Stimulated activated CD8-positive, alpha-beta memory T cell treated with anti-CD3 and anti-CD28 coated beads, Interleukin-4, amount 100 ng/mL, for 48 hours (primary cell): ENCODE results near the gene SPATC1L.
A peak's percentile ranks its signal among the peaks of the same experiment; 100 is the strongest.

Source experiments
- DNase-seq: peaks from one replicate; pipeline ENCODE4 v3.0.0-alpha.2; 2020

Gene SPATC1L

GRCh38 chr21:46118316-46119143 lies 65.7 kb downstream of the SPATC1L start:
- no peak for DNase-seq

GRCh38 chr21:46117586-46118315 lies 66.5 kb downstream of the SPATC1L start:
- DNase-seq: no peak

GRCh38 chr21:46116776-46117585 lies 67.3 kb downstream of the SPATC1L start:
- no peak for DNase-seq

DNA sequence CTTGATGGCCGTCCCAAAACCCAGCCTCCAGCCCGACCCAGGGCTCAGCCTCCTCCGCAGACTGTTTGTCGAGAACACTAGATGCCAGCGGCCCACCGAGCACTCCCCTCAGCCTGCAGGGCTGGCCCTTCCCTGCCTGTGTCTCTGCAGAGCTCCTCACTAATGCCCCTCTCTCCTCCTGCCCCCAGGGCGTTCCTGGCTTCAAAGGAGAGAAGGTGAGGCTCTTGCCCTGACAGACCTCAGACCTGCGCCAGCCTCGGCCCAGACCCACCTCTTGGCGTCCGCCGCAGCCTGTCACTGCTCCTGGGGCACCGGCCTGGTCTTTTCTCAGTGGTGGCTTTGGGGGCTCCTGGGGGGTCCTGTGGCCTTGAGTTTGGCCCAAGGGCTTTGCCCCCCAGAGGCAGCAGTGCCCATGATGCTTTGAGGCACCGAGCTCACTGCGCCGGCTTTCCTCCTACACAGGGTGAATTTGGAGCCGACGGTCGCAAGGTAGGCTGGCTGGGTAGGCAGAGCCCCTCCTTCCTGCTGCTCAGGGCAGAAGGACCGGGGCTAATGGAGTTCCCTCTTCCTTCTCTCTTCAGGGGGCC lies 68.0 kb downstream of the SPATC1L start:
- DNase-seq: no peak

- no peak for DNase-seq
Measured at GRCh38 chr21:46115441-46116188, 68.6 kb downstream of the SPATC1L start.

GRCh38 chr21:46114963-46115362 lies 69.3 kb downstream of the SPATC1L start:
- DNase-seq: no peak

GRCh38 chr21:46113497-46114176 lies 70.6 kb downstream of the SPATC1L start:
- DNase-seq: no peak

- peak; percentile 18 for DNase-seq
Measured at GRCh38 chr21:46112725-46113215, 71.5 kb downstream of the SPATC1L start.

DNA sequence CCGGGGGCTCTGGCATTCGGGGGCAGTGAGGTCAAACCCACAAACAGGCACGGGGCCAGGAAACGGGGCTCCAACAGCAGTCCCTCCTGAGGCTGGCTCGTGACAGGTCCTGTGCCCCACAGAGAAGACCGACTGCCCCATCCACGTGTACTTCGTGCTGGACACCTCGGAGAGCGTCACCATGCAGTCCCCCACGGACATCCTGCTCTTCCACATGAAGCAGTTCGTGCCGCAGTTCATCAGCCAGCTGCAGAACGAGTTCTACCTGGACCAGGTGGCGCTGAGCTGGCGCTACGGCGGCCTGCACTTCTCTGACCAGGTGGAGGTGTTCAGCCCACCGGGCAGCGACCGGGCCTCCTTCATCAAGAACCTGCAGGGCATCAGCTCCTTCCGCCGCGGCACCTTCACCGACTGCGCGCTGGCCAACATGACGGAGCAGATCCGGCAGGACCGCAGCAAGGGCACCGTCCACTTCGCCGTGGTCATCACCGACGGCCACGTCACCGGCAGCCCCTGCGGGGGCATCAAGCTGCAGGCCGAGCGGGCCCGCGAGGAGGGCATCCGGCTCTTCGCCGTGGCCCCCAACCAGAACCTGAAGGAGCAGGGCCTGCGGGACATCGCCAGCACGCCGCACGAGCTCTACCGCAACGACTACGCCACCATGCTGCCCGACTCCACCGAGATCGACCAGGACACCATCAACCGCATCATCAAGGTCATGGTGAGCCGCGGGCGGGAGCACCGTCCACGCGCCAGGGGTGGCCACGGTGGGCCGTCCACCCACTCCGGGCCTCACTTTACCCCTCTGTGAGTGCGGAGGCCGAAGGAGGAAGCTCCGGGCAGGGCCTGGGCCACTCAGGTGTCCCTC lies 72.2 kb downstream of the SPATC1L start:
- peak; percentile 10 for DNase-seq

GRCh38 chr21:46111193-46111571 lies 73.1 kb downstream of the SPATC1L start:
- DNase-seq: peak; percentile 4
